ENCODE results near the gene SYNM.

SYNM gene

DNA sequence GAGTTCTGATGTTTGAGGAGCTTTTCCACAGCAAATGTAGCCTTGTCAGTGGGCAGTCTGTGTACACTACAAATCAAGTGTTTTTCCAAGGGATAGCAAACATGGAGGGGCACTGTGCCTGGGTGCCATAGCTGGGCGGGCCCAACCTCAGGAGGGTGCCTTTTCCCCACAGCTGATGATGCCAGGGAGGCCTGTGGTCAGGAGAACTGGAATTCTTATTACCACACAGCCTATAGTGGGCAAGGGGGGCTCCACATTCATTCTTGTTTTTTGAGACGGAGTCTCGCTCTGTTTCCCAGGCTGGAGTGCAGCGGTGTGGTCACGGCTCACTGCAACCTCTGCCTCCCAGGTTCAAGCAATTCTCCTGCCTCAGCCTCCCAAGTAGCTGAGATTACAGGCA is 41.8 kb downstream of the SYNM start:
- TF ChIP-seq, protein P1, sequence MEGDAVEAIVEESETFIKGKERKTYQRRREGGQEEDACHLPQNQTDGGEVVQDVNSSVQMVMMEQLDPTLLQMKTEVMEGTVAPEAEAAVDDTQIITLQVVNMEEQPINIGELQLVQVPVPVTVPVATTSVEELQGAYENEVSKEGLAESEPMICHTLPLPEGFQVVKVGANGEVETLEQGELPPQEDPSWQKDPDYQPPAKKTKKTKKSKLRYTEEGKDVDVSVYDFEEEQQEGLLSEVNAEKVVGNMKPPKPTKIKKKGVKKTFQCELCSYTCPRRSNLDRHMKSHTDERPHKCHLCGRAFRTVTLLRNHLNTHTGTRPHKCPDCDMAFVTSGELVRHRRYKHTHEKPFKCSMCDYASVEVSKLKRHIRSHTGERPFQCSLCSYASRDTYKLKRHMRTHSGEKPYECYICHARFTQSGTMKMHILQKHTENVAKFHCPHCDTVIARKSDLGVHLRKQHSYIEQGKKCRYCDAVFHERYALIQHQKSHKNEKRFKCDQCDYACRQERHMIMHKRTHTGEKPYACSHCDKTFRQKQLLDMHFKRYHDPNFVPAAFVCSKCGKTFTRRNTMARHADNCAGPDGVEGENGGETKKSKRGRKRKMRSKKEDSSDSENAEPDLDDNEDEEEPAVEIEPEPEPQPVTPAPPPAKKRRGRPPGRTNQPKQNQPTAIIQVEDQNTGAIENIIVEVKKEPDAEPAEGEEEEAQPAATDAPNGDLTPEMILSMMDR (IDR thresholded peaks at IDR 0.05; ENCODE audit: low read depth, low read length): no peak

GRCh38 chr15:99148851-99149276 is 44.0 kb downstream of the SYNM start:
- TF ChIP-seq, protein P1 (IDR thresholded peaks at IDR 0.05; ENCODE audit: low read depth, low read length): no peak
- no peak for DNase-seq (ENCODE audit: extremely low read depth, low read depth)

More for the DNA sequence above, 41.8 kb downstream of the SYNM start:
- DNase-seq (ENCODE audit: extremely low read depth, low read depth): no peak

GRCh38 chr15:99149366-99149765 is 44.5 kb downstream of the SYNM start:
- TF ChIP-seq, protein P1 (IDR thresholded peaks at IDR 0.05; ENCODE audit: low read depth, low read length): no peak
- DNase-seq (ENCODE audit: extremely low read depth, low read depth): no peak

- no peak for DNase-seq (ENCODE audit: extremely low read depth, low read depth)
- TF ChIP-seq, protein P1 (IDR thresholded peaks at IDR 0.05; ENCODE audit: low read depth, low read length): no peak
Measured at GRCh38 chr15:99151156-99151555, 46.3 kb downstream of the SYNM start.

- TF ChIP-seq, protein P1 (IDR thresholded peaks at IDR 0.05; ENCODE audit: low read depth, low read length): no peak
- DNase-seq (ENCODE audit: extremely low read depth, low read depth): no peak
Measured at GRCh38 chr15:99153026-99153535, 48.2 kb downstream of the SYNM start.

- DNase-seq (ENCODE audit: extremely low read depth, low read depth): no peak
- TF ChIP-seq, protein P1 (IDR thresholded peaks at IDR 0.05; ENCODE audit: low read depth, low read length): no peak
Measured at GRCh38 chr15:99154271-99154670, 49.4 kb downstream of the SYNM start.

- no peak for DNase-seq (ENCODE audit: extremely low read depth, low read depth)
- TF ChIP-seq, protein P1 (IDR thresholded peaks at IDR 0.05; ENCODE audit: low read depth, low read length): no peak
Measured at GRCh38 chr15:99155961-99156443, 51.1 kb downstream of the SYNM start.

Data from AG09319 (cell line).